Measurements from ENCODE around the gene PSTPIP1.

- no peak for TF ChIP-seq CTCF (IDR thresholded peaks at IDR 0.05)
- TF ChIP-seq POLR2A (IDR thresholded peaks at IDR 0.05), result no peak
These were observed 43.7 kb upstream of the PSTPIP1 start for GRCh38 chr15:76951220-76951619.

Measured in esophagus squamous epithelium (tissue), 4 donors.